Amygdala (tissue), 56 donors: Measurements from ENCODE around the gene SLC24A3.
A peak's percentile ranks its signal among the peaks of the same experiment; 100 is the strongest.

ENCODE experiments used
- DNase-seq, 56 donors: peaks; one replicate each; lab custom pipeline; 2025; lab: John Stamatoyannopoulos, UW

Gene SLC24A3

DNA sequence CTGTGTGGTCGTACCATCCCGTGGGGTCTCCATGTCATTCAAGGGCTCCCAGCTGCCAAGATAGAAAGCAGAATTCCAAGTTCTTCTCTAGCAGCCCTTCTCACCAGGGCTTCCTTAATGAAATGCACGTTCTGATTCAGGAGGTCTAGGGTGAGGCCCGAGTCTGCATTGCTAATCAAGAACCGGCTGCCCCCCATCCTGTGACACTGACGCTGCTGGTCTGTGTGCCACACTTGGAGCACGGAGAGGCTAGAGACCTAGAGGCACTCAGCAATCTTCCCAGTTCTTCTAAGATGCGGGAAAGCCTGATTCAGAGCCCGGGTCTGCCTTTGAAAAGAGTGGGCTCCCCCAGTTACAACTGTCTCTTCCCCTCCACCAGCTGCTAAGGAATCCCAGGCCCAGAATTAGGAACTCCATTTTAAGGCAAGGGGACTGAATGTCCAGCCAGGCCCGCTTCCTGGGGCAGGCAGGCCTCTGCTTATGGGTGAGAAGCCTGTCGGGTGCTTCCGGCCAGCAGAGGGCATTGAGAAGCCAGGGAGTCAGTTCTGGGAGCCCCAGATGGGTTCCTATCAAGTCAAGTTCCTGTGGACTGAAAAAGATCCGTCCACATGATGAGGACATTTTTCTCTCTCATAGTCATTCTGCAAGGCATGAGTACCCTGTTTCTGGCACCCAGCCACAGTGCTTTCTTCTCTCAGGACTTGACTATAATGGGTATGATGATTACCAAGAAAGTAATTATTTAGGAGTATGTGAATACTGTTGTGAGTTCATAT, 475.8 kb downstream of the SLC24A3 start:
- DNase-seq, result peak in 52 of 56 donors; percentile 2 to 77 (median 46)

DNA sequence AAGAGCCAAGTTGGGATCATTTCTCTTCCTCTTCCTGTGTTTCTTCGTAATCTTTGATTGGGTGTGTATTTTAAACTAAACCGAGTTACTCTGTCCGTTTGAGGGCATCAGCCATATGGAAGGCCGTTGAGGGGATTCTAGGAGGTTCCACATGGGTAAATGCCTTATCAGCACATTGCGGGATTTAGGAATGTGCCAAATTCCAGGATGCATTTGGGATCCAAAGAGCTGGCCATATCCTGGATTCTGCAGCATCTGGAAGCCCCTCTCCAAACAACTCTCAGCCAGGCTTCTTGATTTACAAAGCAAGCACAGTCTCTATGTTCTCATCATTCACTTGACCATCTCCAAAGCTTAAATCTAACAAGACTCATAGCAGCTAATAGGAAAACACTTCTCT, 478.0 kb downstream of the SLC24A3 start:
- DNase-seq, result no peak

DNA sequence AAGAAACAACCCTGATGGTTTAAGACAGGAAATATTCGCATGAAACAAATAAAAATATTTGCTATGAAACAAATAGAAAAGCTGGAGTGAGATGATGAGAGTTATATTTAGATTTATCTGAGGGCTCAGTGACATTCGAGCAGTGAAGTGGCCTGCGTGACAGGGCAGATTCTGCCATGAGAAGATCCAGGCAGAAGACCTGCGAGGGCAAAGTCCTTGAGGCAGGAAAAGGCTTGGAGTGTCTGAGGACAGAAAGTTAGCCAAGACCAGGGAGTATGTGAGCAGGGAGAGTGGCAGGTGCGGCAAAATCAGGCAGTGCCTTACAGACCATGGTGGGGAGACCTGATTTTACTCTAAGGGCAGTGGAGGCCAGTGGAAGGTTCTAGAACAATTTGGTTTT, 478.7 kb downstream of the SLC24A3 start:
- DNase-seq, result no peak

DNA sequence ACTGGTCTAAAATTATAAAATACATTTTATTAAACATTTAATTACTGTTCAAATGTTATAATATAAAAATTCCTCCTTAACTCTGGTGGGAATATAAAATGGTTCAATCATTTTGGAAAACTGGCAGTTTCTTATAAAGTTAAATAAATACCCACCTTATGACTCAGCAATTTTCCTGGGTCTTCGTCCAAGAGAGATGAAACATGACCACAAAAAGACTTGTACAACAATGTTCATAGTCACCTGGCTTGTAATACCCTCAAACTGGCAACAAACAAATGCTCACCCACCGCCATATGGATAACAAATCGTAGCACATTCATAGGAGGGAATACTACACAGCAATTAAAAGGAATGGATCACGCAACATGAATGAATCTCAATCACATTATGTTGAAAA, 479.7 kb downstream of the SLC24A3 start:
- no peak for DNase-seq

DNA sequence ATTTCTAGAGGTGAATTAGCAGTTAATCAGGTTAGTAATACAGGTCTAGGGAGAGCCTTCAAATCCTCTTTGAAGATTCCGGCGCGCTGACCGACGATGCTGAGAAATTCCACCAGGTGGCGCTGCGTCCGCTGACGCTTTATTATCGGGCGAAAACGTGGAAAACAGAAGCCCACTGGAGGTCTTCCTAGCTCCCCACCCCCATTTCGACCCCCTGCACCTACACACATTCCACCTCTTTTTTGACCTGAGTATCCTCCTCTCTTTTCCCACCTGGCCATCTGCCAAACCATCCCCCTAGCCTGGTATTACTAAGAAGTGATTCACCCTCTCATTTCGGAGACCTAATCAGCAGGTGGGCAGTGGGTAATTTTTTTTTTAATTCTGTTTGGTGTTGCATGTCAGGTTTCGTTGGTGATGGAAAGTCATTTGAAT, 480.3 kb downstream of the SLC24A3 start:
- DNase-seq, result peak in 36 of 56 donors; percentile 3 to 73 (median 19)

DNA sequence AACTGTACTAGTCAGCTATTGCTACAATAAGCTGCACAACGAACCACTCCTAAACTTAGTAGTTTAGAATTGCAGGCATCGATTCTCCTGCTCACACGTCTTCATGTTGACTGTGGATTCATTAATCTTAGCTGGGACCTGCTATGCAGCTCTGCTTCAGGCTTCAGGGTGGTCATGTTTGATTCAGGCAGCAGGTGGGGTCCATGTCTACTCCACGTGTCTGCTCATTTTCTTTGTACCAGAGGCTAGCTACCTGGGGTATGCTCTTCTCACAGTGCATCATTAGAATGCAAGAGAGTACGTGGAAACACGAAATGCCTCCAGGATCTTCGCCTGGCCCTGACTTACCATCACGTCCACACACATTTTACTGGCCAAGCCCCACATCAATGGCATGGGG, 481.1 kb downstream of the SLC24A3 start:
- DNase-seq, result no peak

DNA sequence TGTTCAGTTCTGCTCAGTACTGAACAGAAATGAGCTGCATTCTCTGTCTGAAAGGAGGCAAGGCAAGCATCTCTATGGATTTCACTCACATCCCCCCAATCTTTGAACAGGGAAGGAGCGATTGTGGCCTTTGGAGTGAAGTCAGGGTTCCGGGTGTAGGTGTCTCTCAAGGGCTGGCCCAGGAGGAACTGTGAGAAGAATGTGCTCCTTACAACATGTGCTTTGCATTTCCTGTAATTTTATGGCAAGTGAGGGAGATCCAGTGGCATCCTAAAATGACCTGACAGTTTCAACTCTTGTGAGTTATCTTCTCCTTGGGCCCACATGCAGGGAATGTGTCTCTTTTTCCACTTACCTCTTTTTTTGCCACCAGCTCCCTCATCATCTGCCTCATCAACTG, 482.6 kb downstream of the SLC24A3 start:
- no peak for DNase-seq

DNA sequence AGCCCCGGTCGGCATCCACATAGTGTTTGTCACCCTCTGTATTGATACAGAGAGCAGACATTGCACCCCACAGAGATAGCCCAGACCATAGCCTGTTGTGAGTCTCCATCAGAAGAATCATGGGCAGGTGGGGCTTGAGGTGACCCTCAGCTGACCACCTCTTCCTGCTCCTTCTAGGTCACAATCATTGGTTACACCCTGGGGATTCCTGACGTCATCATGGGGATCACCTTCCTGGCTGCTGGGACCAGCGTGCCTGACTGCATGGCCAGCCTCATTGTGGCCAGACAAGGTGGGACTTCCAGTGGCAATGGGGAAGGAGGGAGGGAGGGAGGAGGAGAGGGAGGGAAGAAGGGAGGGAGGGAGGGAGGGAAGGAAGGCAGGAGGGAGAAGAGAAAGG, 484.2 kb downstream of the SLC24A3 start:
- no peak for DNase-seq

DNA sequence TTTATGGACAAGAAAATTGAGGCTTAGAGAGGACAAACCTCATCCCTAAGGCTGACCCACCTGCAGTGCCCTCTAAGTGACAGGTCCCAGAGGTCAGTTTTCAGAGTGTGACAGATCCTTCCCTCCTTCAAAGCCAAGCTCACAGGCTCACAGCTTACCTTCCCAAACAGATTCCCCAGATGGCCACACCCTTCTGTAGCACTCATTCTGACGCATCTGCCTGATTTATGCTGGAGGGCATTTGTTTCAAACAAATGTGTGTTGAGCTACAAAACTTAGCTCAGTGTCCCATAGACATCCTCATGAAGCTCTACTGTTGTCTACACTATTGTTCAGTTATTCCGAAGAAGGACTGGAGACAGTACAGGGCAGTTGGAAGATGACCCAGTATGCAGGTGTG, 485.0 kb downstream of the SLC24A3 start:
- no peak for DNase-seq

DNA sequence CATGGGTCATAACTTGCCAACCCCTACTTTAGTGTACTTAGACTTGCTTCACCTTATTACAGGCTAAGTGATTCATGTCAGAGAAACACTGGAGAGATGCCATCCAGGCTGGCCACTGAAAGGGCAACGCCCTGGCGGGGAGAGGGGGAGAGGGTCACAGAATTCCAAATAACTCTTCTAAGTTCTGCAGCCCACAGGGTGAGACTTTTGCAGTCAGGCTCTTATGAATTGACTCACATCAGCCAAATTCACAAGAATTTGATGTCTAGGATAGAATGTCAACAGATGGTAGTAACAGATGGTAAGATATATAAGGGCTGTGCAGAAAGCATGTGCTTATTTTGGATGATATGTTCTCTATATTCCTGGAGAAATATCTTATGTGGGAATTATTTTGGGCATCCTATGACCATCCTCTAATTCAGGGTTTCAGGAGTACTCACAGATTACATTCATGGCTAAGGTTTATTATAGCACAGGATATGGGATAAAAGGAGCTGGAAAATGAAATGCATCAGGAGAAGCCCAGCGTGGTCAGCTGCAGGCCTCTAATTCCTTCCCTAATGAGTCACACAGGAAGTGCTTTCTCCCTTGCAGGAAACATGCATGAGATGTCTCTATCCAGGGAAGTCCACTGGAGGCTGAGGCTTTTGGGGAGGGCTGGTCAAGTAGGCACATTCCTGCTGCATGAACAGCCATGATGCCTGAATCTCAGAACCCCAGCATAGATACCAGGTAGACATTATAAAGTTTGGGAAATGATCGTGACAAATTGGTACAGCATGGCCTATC, 486.9 kb downstream of the SLC24A3 start:
- DNase-seq, result no peak

DNA sequence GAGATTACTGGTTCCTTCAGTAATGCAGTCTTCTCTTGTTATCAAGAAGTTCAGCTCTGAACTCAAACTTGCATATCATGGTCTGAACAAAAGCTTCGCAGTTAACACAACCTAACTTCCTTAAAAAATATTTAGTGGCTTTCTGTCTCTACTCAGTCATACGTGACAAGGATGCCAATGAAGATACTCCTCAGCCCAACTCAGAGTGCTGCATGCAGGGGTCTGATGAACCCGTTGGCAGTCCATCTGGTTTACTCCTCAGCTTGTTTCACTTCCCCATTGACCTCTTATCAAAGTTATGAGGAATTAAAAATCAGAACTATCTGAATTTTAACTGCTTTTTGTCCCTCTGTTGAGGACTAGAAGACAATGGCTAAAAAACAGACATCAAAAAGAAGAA, 489.0 kb downstream of the SLC24A3 start:
- no peak for DNase-seq

DNA sequence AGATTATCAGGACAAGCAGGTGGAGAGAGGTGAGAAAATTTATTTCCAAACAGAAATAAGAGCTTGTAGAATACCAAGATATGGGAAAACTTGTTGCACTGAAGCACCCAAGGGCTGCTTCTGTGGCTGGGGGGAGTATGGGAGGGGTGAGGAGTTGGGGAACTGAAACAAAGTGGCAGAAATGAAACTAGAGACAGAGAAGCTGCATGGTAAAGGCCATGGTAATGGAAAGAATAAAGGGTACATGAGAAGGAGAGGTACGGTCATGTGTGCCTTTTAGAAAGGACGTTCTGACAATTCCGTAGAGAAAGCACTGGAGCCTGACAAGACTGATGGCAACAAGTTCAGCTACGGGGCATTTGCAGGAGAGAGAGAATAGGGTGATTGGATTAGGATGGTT, 494.0 kb downstream of the SLC24A3 start:
- DNase-seq, result no peak

DNA sequence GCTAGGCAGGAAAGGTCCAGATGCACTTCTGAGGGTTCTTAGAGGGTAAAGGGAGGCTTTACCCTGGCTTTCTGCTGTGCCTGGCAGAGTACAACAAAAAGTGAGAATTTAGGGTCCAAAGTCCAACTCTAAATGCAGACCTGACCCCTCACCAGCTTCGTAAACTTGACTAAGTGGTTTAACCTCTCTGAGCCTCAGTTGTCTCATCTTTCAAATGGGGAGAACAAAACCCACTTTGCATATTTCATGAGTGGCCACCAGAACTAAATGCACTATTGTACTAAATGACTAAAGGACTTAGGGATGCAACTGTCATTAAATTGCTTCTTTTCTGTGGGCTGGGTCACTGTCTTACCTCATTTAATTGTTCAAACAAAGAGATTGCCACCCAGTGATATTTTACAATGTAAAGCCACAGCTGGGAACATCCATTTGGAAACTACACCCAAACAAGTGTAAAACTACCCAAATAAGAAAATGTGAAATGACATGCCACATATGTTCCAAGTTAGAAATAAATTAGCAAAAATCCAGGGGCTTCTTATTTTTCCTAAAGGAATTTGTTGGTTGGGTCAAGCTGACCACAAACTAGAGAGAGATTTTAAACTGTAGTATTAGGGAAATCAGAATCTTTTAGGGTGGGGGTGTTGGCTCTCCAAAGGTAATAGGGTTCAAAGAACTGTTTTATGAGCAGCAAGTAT, 497.3 kb downstream of the SLC24A3 start:
- DNase-seq, result no peak

DNA sequence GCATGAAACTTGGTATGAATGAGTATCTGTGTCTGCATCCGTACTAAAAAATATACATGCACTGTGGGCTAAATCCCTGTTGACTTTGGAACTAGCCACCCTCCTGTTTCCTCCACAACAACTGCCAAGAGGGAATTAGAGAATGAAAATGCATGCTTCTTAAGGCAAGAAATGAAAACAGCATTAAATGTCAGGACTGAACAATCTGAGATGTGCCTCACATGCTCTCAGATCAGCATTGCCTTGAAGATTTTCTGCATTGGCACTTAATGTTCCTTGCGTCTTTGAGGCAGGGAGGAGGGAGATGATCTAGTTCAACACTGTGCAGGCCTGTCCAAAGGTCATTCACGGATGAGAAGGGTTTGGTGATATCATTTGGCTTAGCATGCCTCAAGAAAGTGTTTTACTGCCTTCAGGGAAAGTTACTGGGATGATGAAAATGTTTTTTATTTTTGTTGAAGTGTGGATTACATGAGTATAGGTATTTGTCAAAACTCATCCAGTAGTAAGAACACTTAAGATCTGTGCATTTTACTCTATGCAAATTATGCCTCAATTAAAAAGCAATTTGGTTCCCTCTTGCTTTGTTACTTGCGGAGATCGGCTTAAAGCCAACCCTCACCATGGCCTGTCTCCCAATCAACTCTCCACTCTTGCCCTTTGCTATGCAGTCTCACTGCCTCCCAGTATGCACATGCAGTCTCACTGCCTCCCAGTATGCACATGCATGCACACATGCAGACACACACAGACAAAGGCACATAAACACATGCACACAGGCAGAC, 498.1 kb downstream of the SLC24A3 start:
- no peak for DNase-seq

DNA sequence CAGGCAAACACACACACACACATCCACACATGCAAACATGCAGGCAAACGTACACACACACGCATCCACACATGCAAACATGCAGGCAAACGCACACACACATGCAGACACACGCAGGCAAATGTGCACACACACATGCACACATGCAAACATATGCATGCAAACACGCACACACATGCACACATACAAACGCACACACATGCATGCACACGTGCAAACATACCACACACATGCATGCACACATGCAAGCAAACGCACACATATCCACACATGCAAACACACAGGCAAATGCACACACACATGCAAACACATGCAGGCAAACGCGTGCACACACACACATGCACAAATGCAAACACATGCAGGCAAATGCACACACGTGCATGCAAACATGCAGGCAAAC, 498.7 kb downstream of the SLC24A3 start:
- no peak for DNase-seq

DNA sequence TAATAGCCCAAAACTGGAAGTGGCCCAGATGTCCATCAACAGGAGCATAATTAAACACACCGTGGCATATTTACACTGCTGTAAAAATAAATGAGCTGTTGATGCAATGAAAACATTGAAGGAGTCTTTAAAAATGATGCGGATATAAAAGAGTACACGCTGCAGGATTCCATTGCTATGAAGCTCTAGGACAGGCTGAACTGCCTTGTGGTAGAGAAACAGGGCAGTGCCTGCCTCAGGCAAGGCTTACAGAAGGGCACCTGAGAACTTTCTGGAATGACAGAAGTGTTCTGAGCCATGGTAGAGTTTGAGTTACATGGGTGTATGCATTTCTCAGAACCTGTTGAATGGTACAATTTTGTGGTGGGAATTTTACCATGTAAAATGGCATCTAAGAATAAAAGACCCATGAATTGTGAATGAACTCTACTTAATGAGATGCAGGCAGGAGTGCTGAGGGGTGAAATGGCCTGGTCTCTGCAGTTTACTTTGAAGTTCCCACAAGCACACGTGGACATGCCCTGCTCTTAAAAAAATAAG, 500.3 kb downstream of the SLC24A3 start:
- no peak for DNase-seq

DNA sequence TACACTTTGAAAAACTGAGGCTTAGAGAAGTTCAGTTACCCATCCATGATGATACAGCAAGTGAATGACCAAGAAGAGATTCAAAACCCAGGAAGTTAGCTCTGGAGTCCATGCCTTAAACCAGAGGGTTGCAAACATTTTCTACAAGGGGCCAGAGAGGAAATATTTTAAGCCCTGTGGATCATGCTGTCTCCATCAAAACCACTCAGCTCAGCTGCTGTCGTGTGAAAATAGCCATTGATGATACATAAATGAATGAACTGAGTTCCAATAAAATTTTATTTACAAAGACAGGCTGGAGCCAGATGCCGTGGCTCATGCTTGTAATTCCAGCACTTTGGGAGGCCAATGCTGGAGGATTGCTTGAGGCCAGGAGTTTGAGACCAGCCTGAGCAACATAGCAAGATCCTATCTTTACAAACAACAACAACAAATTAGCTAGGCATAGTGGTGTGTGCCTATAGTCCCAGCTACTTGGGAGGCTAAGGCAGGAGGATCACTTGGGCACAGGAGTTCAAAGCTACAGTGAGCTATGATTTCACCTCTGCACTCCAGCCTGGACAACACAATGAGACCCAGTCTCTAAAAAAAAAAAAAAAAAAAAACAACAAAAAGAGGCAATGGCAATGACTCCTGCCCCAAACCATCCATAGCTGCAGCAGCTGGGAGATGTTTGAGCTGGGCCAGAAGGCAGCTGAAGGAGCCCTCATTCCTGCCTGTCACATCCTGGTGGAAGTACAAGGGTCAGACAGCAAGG, 501.6 kb downstream of the SLC24A3 start:
- no peak for DNase-seq

DNA sequence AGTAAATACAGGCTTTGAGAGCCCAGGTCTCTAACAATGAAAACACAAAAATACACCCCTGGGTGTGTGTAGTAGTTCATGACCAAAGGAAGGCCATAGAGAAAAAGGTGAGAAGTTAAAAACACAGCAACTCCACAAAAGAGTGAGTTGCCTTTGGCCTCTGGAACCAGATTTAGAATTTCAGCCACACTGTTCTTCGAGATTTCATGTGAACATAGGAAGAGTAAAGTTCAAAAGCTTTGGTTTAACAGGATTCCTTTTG, 502.1 kb downstream of the SLC24A3 start:
- no peak for DNase-seq

DNA sequence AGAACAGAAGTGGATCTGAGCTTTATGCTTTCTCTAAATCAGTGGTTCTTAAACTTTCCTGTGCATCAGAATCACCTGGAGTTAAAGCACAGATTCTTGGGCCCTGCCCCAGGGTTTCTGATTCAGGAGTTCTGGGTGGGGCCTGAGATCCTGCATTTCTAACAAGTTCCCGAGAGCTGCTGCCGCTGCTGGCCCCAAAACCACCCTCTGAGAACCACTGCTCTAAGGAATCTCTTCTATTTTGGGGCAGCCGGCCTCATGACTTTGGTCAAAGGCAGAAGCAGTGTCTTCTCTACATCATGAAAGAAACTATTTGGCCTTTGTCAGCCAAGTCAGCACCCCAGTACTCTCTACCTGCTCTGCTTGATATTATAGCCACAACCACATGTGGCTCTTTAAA, 503.5 kb downstream of the SLC24A3 start:
- DNase-seq, result no peak

DNA sequence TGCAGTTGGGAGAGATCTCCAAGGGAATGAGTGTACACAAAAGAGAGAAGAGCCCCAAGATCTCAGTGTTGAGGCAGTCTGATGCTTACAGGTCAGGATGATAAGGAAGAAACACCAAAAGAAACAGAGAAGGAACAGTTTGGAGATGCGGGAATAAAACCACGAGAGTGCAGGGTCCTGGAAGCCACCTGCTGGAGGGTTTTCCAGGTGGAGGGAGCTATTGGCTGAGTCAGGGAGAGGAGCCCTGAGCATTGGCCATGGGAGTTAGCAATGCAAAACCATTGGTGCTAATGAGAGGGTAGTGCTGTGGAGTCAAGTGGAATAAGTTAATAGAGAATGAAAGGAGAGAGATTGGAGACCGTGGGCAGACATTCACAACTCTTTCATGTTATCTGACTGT, 506.4 kb downstream of the SLC24A3 start:
- DNase-seq, result no peak
